ENCODE data around the gene AMER1.

The AMER1 gene

DNA sequence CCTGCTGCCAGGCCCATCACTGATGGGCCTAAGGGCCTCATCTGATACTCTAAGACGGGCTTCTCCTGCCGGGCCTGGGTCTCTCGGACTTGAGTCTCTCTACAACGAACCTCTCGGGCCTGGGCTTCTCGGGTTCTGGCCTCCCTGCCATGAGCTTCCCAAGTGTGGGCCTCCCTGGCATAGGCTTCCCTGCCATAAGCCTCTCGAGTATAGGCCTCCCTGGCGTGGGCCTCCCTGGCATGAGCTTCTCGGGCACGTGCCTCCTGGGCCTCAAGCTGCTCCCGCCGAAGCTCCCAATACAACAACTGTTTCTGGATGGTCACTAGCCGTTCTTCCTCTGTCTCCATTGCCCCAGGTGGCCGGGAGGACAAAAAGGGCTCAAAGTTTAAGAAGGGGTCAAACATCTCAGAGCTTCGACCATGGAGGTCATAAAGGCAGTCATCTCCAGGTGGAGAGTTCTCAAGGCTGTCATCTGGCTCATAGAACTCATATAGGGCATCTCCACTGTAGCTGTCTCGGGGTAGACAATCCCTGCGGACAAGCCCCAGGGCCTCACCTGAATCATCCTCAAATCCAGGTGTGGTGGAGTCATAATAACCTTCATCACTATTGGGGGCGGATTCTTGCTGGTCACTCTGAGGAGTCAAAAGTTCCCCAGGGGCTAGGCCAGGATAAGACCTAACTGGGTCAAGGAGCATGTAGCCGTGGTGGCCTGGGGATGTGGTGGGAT lies 14.1 kb downstream of the AMER1 start:
- H3K18ac ChIP-seq (ENCODE audit: low read depth in 1 of 2, low read length in 2 of 2): no peak overlapping the region
- peaks cover 12 to 39% of the 10 kb centered on the region in 2 experiments for H3K36me3 ChIP-seq (ENCODE audit: control insufficient read depth in 1 of 2, insufficient read depth in 2 of 2, low read depth in 1 of 2, low read length in 2 of 2)
- H3K79me1 ChIP-seq (replicated peaks; ENCODE audit: low read length, poor library complexity, severe bottlenecking): peaks cover 5% of the 10 kb centered on the region
- no peak overlapping the region for H4K91ac ChIP-seq (ENCODE audit: low read length)
- H2AK5ac ChIP-seq (ENCODE audit: low read length, severe bottlenecking): no peak overlapping the region
- no peak overlapping the region for H2BK12ac ChIP-seq (ENCODE audit: low read length in 2 of 2)
- H3K14ac ChIP-seq (ENCODE audit: low read length in 2 of 2): no peak overlapping the region
- no peak for DNase-seq
- H3K4me3 ChIP-seq (ENCODE audit: insufficient read depth in 1 of 2, low read depth in 1 of 2, low read length in 2 of 2): no peak overlapping the region
- H3K9me3 ChIP-seq (ENCODE audit: control insufficient read depth, low read length): no peaks in the 10 kb centered on the region
- WGBS: 98% methylated on average over 17 of the region's 19 CpGs
- H4K8ac ChIP-seq (ENCODE audit: low read length): no peak overlapping the region
- no peak overlapping the region for H2BK15ac ChIP-seq (ENCODE audit: low read depth, poor library complexity, severe bottlenecking)
- H3K27me3 ChIP-seq (ENCODE audit: control insufficient read depth in 1 of 2, insufficient read depth in 1 of 2, low read length in 2 of 2): peaks cover 0 to 8% of the 10 kb centered on the region in 2 experiments
- no peak overlapping the region for H3K4me2 ChIP-seq (ENCODE audit: low read length, poor library complexity, severe bottlenecking)
- H2AFZ ChIP-seq (ENCODE audit: low read depth, low read length): no peak overlapping the region
- no peak overlapping the region for H3K9ac ChIP-seq (ENCODE audit: low read length)
- no peak overlapping the region for H3K23ac ChIP-seq (ENCODE audit: low read length in 2 of 2)
- no peak overlapping the region for H3K4ac ChIP-seq (ENCODE audit: low read depth in 1 of 2, low read length in 2 of 2)
- no peak overlapping the region for H2BK120ac ChIP-seq (ENCODE audit: low read depth, low read length)
- H3K27ac ChIP-seq (ENCODE audit: low read length, poor library complexity, severe bottlenecking): no peak overlapping the region
- H3K4me1 ChIP-seq (ENCODE audit: control insufficient read depth, insufficient read depth, low read depth, low read length): no peaks in the 10 kb centered on the region
- H2BK5ac ChIP-seq (ENCODE audit: low read depth, low read length, poor library complexity, severe bottlenecking): no peak overlapping the region

DNA sequence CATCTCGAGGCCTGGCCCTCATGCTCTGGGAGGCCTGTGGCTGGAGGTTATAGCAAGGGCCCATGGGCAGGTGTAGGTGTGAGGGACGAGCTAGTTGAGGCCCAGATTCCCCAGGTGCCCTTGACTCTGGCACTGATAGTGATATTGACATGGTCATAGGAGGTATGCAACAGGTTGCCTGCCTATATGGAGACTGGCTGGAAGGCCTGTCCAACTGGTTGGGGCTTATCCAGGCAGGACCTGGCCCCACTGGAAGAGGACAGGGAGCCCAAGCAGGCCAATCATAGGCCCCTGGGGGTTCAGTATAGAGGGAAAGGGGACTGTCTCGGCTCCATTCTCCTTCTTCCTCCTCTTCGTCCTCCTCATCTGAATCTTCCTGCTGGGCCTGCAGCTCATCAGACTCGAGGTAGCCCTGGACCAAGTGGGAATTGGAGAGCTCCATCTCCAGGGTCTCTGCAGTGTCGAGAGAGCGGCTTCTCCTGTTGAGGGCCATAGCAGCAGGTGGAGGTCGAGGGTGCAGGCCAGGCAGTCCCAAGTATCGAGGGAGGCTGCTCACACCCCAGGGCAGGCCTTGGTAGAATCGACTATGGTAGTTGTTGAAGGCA lies 15.3 kb downstream of the AMER1 start:
- no peak overlapping the region for H4K91ac ChIP-seq (ENCODE audit: low read length)
- WGBS: 93% methylated on average over 9 of the region's 10 CpGs
- H3K9me3 ChIP-seq (ENCODE audit: control insufficient read depth, low read length): no peaks in the 10 kb centered on the region
- peaks cover 3% of the 10 kb centered on the region for H3K79me1 ChIP-seq (replicated peaks; ENCODE audit: low read length, poor library complexity, severe bottlenecking)
- DNase-seq: no peak
- H2AK5ac ChIP-seq (ENCODE audit: low read length, severe bottlenecking): no peak overlapping the region
- peaks cover 12 to 39% of the 10 kb centered on the region in 2 experiments for H3K36me3 ChIP-seq (ENCODE audit: control insufficient read depth in 1 of 2, insufficient read depth in 2 of 2, low read depth in 1 of 2, low read length in 2 of 2)
- no peak overlapping the region for H2BK5ac ChIP-seq (ENCODE audit: low read depth, low read length, poor library complexity, severe bottlenecking)
- no peak overlapping the region for H3K9ac ChIP-seq (ENCODE audit: low read length)
- H2BK15ac ChIP-seq (ENCODE audit: low read depth, poor library complexity, severe bottlenecking): no peak overlapping the region
- no peak overlapping the region for H2BK120ac ChIP-seq (ENCODE audit: low read depth, low read length)
- no peak overlapping the region for H3K4me2 ChIP-seq (ENCODE audit: low read length, poor library complexity, severe bottlenecking)
- no peak overlapping the region for H3K27ac ChIP-seq (ENCODE audit: low read length, poor library complexity, severe bottlenecking)
- H3K23ac ChIP-seq (ENCODE audit: low read length in 2 of 2): no peak overlapping the region
- H3K14ac ChIP-seq (ENCODE audit: low read length in 2 of 2): no peak overlapping the region
- H3K4me1 ChIP-seq (ENCODE audit: control insufficient read depth, insufficient read depth, low read depth, low read length): no peaks in the 10 kb centered on the region
- H2BK12ac ChIP-seq (ENCODE audit: low read length in 2 of 2): no peak overlapping the region
- H3K4me3 ChIP-seq (ENCODE audit: insufficient read depth in 1 of 2, low read depth in 1 of 2, low read length in 2 of 2): no peak overlapping the region
- peaks cover 0 to 8% of the 10 kb centered on the region in 2 experiments for H3K27me3 ChIP-seq (ENCODE audit: control insufficient read depth in 1 of 2, insufficient read depth in 1 of 2, low read length in 2 of 2)
- H3K4ac ChIP-seq (ENCODE audit: low read depth in 1 of 2, low read length in 2 of 2): no peak overlapping the region
- no peak overlapping the region for H4K8ac ChIP-seq (ENCODE audit: low read length)
- H3K18ac ChIP-seq (ENCODE audit: low read depth in 1 of 2, low read length in 2 of 2): no peak overlapping the region
- H2AFZ ChIP-seq (ENCODE audit: low read depth, low read length): no peak overlapping the region

DNA sequence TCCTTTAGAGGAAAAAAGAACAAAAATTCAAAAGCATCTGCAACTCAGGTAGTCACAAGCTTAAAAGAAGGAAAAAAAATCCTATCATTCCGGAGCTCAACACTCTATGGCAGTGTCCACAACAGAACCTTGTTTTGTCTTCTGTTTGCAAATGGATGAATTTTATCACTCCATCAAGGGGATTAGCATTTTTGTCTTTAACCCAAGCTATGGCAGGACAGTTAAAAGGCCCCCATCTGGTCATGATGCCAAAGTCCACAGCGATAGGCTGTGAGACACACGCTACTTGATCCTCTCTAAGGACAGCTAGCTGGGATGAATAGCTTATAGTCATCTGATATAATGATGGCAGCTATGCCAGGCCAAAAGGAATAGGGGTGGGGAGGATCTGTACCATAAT lies 16.6 kb downstream of the AMER1 start:
- no peak overlapping the region for H4K91ac ChIP-seq (ENCODE audit: low read length)
- no peaks in the 10 kb centered on the region for H3K4me1 ChIP-seq (ENCODE audit: control insufficient read depth, insufficient read depth, low read depth, low read length)
- peaks cover 3% of the 10 kb centered on the region for H3K79me1 ChIP-seq (replicated peaks; ENCODE audit: low read length, poor library complexity, severe bottlenecking)
- H2BK15ac ChIP-seq (ENCODE audit: low read depth, poor library complexity, severe bottlenecking): no peak overlapping the region
- H3K9ac ChIP-seq (ENCODE audit: low read length): no peak overlapping the region
- H3K9me3 ChIP-seq (ENCODE audit: control insufficient read depth, low read length): no peaks in the 10 kb centered on the region
- 100% methylated on average over 3 of the region's 3 CpGs for WGBS
- no peak overlapping the region for H3K14ac ChIP-seq (ENCODE audit: low read length in 2 of 2)
- H3K4me3 ChIP-seq (ENCODE audit: insufficient read depth in 1 of 2, low read depth in 1 of 2, low read length in 2 of 2): no peak overlapping the region
- H3K4me2 ChIP-seq (ENCODE audit: low read length, poor library complexity, severe bottlenecking): no peak overlapping the region
- no peak overlapping the region for H2BK5ac ChIP-seq (ENCODE audit: low read depth, low read length, poor library complexity, severe bottlenecking)
- H3K27ac ChIP-seq (ENCODE audit: low read length, poor library complexity, severe bottlenecking): no peak overlapping the region
- peaks cover 12 to 39% of the 10 kb centered on the region in 2 experiments for H3K36me3 ChIP-seq (ENCODE audit: control insufficient read depth in 1 of 2, insufficient read depth in 2 of 2, low read depth in 1 of 2, low read length in 2 of 2)
- no peak overlapping the region for H4K8ac ChIP-seq (ENCODE audit: low read length)
- no peak for DNase-seq
- H3K4ac ChIP-seq (ENCODE audit: low read depth in 1 of 2, low read length in 2 of 2): no peak overlapping the region
- H2AK5ac ChIP-seq (ENCODE audit: low read length, severe bottlenecking): no peak overlapping the region
- H3K23ac ChIP-seq (ENCODE audit: low read length in 2 of 2): no peak overlapping the region
- H2BK12ac ChIP-seq (ENCODE audit: low read length in 2 of 2): no peak overlapping the region
- no peak overlapping the region for H2AFZ ChIP-seq (ENCODE audit: low read depth, low read length)
- H2BK120ac ChIP-seq (ENCODE audit: low read depth, low read length): no peak overlapping the region
- no peaks in the 10 kb centered on the region for H3K27me3 ChIP-seq (ENCODE audit: control insufficient read depth in 1 of 2, insufficient read depth in 1 of 2, low read length in 2 of 2)
- no peak overlapping the region for H3K18ac ChIP-seq (ENCODE audit: low read depth in 1 of 2, low read length in 2 of 2)

DNA sequence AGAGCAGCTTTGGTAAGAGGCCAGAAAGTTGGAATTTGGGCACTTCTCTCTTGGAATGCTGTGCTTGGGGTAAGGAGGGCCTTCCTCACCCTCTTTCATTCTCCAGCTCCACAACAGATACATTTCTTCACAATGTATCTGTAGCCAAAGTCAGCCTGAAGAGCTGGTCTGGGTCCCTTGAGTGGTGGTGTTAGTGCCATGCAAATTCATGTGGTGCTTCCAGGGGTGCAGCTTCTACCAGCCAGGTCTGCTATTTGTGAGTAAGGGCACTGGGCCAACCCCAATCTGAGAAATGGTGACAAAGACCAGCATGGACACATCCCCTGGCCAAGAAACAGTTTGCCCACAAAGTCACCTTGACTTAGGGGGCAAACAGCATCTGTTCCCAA lies 17.8 kb downstream of the AMER1 start:
- Histone ChIP-seq H3K14ac (ENCODE audit: low read length in 2 of 2) (no peak overlapping the region), H2AK5ac (ENCODE audit: low read length, severe bottlenecking) (no peak overlapping the region), H3K27ac (ENCODE audit: low read length, poor library complexity, severe bottlenecking) (no peak overlapping the region), H3K9me3 (ENCODE audit: control insufficient read depth, low read length) (no peaks in the 10 kb centered on the region), H2AFZ (ENCODE audit: low read depth, low read length) (no peak overlapping the region), H4K8ac (ENCODE audit: low read length) (no peak overlapping the region), H3K27me3 (ENCODE audit: control insufficient read depth in 1 of 2, insufficient read depth in 1 of 2, low read length in 2 of 2) (no peaks in the 10 kb centered on the region), H3K79me1 (replicated peaks; ENCODE audit: low read length, poor library complexity, severe bottlenecking) (peaks cover 2% of the 10 kb centered on the region), H3K4me3 (ENCODE audit: insufficient read depth in 1 of 2, low read depth in 1 of 2, low read length in 2 of 2) (no peak overlapping the region), H3K9ac (ENCODE audit: low read length) (no peak overlapping the region), H2BK120ac (ENCODE audit: low read depth, low read length) (no peak overlapping the region), H3K23ac (ENCODE audit: low read length in 2 of 2) (no peak overlapping the region), H3K4ac (ENCODE audit: low read depth in 1 of 2, low read length in 2 of 2) (no peak overlapping the region), H3K4me1 (ENCODE audit: control insufficient read depth, insufficient read depth, low read depth, low read length) (no peaks in the 10 kb centered on the region), H2BK5ac (ENCODE audit: low read depth, low read length, poor library complexity, severe bottlenecking) (no peak overlapping the region), H3K36me3 (ENCODE audit: control insufficient read depth in 1 of 2, insufficient read depth in 2 of 2, low read depth in 1 of 2, low read length in 2 of 2) (peaks cover 12 to 34% of the 10 kb centered on the region in 2 experiments), H3K18ac (ENCODE audit: low read depth in 1 of 2, low read length in 2 of 2) (no peak overlapping the region), H3K4me2 (ENCODE audit: low read length, poor library complexity, severe bottlenecking) (no peak overlapping the region), H2BK12ac (ENCODE audit: low read length in 2 of 2) (no peak overlapping the region), H4K91ac (ENCODE audit: low read length) (no peak overlapping the region), H2BK15ac (ENCODE audit: low read depth, poor library complexity, severe bottlenecking) (no peak overlapping the region)
- DNase-seq: no peak

Data from mesenchymal stem cell (in vitro differentiated cells and primary cell).